G401 (cell line): ENCODE measurements around the gene KRTCAP3. TPM values are rescaled to one million over a fixed set of nuclear protein-coding genes. Genes with fewer than 3 reads are reported as not detected.

Experiments used
- total RNA-seq: library from RNA; depleted of rRNA; stranded (reverse); fragments of >200 nt; shearing (Covaris generic); gene quantifications from 2 replicates; pipeline ENCODE4 v1.2.3, GENCODE V29; 2014; rRNA removed

The KRTCAP3 gene
- total RNA-seq, 1 experiment from 2014 or later: not detected

Other genes with a start within 250 kb of the KRTCAP3 start
- 130 and 164 TPM in 2 replicates for gene ATRAID, start 230.3 kb upstream of the KRTCAP3 start, total RNA-seq
- gene SLC5A6, start 230.1 kb upstream of the KRTCAP3 start, total RNA-seq: 53.8 and 60.0 TPM in 2 replicates
- 52.3 and 69.6 TPM in 2 replicates for gene CAD, start 225.0 kb upstream of the KRTCAP3 start, total RNA-seq
- gene SLC30A3, start 179.3 kb upstream of the KRTCAP3 start, total RNA-seq: 1.3 and 2.6 TPM in 2 replicates
- not detected in 2 replicates for gene DNAJC5G, start 166.9 kb upstream of the KRTCAP3 start, total RNA-seq
- not detected in 2 replicates for gene TRIM54, start 160.0 kb upstream of the KRTCAP3 start, total RNA-seq
- not detected in 2 replicates for gene UCN, start 133.9 kb upstream of the KRTCAP3 start, total RNA-seq
- gene MPV17, start 119.3 kb upstream of the KRTCAP3 start, total RNA-seq: 80.5 and 99.1 TPM in 2 replicates
- 101 and 102 TPM in 2 replicates for gene GTF3C2, start 85.6 kb upstream of the KRTCAP3 start, total RNA-seq
- gene EIF2B4, start 72.0 kb upstream of the KRTCAP3 start, total RNA-seq: 36.0 and 44.8 TPM in 2 replicates
- gene SNX17, start 71.8 kb upstream of the KRTCAP3 start, total RNA-seq: 157 and 165 TPM in 2 replicates
- gene ZNF513, start 61.6 kb upstream of the KRTCAP3 start, total RNA-seq: 20.4 and 23.3 TPM in 2 replicates
- gene PPM1G, start 32.8 kb upstream of the KRTCAP3 start, total RNA-seq: 178 and 244 TPM in 2 replicates
- gene NRBP1, start 13.8 kb upstream of the KRTCAP3 start, total RNA-seq: 92.4 and 108 TPM in 2 replicates
- gene IFT172, start 47.4 kb downstream of the KRTCAP3 start, total RNA-seq: 4.4 and 9.4 TPM in 2 replicates
- 4.0 and 5.2 TPM in 2 replicates for gene FNDC4, start 52.8 kb downstream of the KRTCAP3 start, total RNA-seq
- gene GCKR, start 54.5 kb downstream of the KRTCAP3 start, total RNA-seq: not detected in 2 replicates
- gene ZNF512, start 140.7 kb downstream of the KRTCAP3 start, total RNA-seq: not detected in 2 replicates
- 2.9 and 4.2 TPM in 2 replicates for gene CCDC121, start 186.6 kb downstream of the KRTCAP3 start, total RNA-seq
- 45.7 and 63.6 TPM in 2 replicates for gene GPN1, start 186.7 kb downstream of the KRTCAP3 start, total RNA-seq
- gene SUPT7L, start 221.2 kb downstream of the KRTCAP3 start, total RNA-seq: 19.0 and 29.8 TPM in 2 replicates
- gene SLC4A1AP, start 221.5 kb downstream of the KRTCAP3 start, total RNA-seq: 36.1 and 41.5 TPM in 2 replicates